ENCODE data around the gene NUMB.

- TF ChIP-seq, protein P1, sequence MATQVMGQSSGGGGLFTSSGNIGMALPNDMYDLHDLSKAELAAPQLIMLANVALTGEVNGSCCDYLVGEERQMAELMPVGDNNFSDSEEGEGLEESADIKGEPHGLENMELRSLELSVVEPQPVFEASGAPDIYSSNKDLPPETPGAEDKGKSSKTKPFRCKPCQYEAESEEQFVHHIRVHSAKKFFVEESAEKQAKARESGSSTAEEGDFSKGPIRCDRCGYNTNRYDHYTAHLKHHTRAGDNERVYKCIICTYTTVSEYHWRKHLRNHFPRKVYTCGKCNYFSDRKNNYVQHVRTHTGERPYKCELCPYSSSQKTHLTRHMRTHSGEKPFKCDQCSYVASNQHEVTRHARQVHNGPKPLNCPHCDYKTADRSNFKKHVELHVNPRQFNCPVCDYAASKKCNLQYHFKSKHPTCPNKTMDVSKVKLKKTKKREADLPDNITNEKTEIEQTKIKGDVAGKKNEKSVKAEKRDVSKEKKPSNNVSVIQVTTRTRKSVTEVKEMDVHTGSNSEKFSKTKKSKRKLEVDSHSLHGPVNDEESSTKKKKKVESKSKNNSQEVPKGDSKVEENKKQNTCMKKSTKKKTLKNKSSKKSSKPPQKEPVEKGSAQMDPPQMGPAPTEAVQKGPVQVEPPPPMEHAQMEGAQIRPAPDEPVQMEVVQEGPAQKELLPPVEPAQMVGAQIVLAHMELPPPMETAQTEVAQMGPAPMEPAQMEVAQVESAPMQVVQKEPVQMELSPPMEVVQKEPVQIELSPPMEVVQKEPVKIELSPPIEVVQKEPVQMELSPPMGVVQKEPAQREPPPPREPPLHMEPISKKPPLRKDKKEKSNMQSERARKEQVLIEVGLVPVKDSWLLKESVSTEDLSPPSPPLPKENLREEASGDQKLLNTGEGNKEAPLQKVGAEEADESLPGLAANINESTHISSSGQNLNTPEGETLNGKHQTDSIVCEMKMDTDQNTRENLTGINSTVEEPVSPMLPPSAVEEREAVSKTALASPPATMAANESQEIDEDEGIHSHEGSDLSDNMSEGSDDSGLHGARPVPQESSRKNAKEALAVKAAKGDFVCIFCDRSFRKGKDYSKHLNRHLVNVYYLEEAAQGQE (IDR thresholded peaks at IDR 0.05; ENCODE audit: insufficient read depth in 1 of 2, low read depth in 2 of 2, low read length in 2 of 2): no peak
- TF ChIP-seq POLR2AphosphoS5 (IDR thresholded peaks at IDR 0.05; ENCODE audit: low read depth, low read length) (no peak), SIN3A (IDR thresholded peaks at IDR 0.05; ENCODE audit: borderline replicate concordance, insufficient read depth, low read length) (no peak), TAF1 (IDR thresholded peaks at IDR 0.05; ENCODE audit: borderline replicate concordance, insufficient read depth, low read length) (no peak)
These were observed 205.1 kb downstream of the NUMB start for GRCh38 chr14:73253323-73253610.

Data from PFSK-1 (cell line).